Measurements from ENCODE around the gene GEN1.

The GEN1 gene

GRCh38 chr2:17790536-17790935, 36.6 kb downstream of the GEN1 start:
- no peaks in the 10 kb centered on the region for H3K79me2 ChIP-seq (ENCODE audit: insufficient read depth, low read length)
- peaks cover 9% of the 10 kb centered on the region for H3K27me3 ChIP-seq (ENCODE audit: insufficient read depth, low read length, poor library complexity)
- H3K27ac ChIP-seq (ENCODE audit: low read length): no peak overlapping the region
- no peak for TF ChIP-seq CTCF (IDR thresholded peaks at IDR 0.05; ENCODE audit: borderline replicate concordance, extremely low read depth, low read length, poor library complexity, severe bottlenecking)
- TF ChIP-seq EZH2 (IDR thresholded peaks at IDR 0.05; ENCODE audit: borderline replicate concordance, low read depth, low read length, severe bottlenecking): no peak
- no peaks in the 10 kb centered on the region for H3K4me1 ChIP-seq (ENCODE audit: insufficient read depth, low read length)
- no peak overlapping the region for H3K4me2 ChIP-seq (ENCODE audit: insufficient read depth, low read length)
- DNase-seq (no peak), ATAC-seq (ENCODE audit: insufficient read depth, low read depth) (no peak)
- H3K4me3 ChIP-seq (ENCODE audit: low read depth in 1 of 2, low read length in 2 of 2): no peak overlapping the region
- no peaks in the 10 kb centered on the region for H3K9me3 ChIP-seq (ENCODE audit: insufficient read depth, low read length, severe bottlenecking)
- H3K9ac ChIP-seq (ENCODE audit: low read depth, low read length): no peak overlapping the region
- 0 out of 2 replicates have a peak, but pooled peaks cover 3% of the 10 kb centered on the region for H4K20me1 ChIP-seq (ENCODE audit: insufficient read depth, low read length)
- no peak overlapping the region for H2AFZ ChIP-seq (ENCODE audit: low read depth, low read length)
- no peaks in the 10 kb centered on the region for H3K36me3 ChIP-seq (ENCODE audit: insufficient read depth, low read length)

- H3K27me3 ChIP-seq (ENCODE audit: insufficient read depth, low read length, poor library complexity): peaks cover 13% of the 10 kb centered on the region
- no peak for ATAC-seq (ENCODE audit: insufficient read depth, low read depth)
These were observed 37.3 kb downstream of the GEN1 start for GRCh38 chr2:17791121-17791816.

GRCh38 chr2:17791817-17792130, 37.8 kb downstream of the GEN1 start:
- no peaks in the 10 kb centered on the region for H3K79me2 ChIP-seq (ENCODE audit: insufficient read depth, low read length)
- DNase-seq (no peak), ATAC-seq (ENCODE audit: insufficient read depth, low read depth) (no peak)
- H3K4me1 ChIP-seq (ENCODE audit: insufficient read depth, low read length): no peaks in the 10 kb centered on the region
- peaks cover 13% of the 10 kb centered on the region for H3K27me3 ChIP-seq (ENCODE audit: insufficient read depth, low read length, poor library complexity)
- no peak overlapping the region for H3K4me3 ChIP-seq (ENCODE audit: low read depth in 1 of 2, low read length in 2 of 2)
- no peak for TF ChIP-seq EZH2 (IDR thresholded peaks at IDR 0.05; ENCODE audit: borderline replicate concordance, low read depth, low read length, severe bottlenecking)
- no peak for TF ChIP-seq CTCF (IDR thresholded peaks at IDR 0.05; ENCODE audit: borderline replicate concordance, extremely low read depth, low read length, poor library complexity, severe bottlenecking)
- 0 out of 2 replicates have a peak, but pooled peaks cover 2% of the 10 kb centered on the region for H4K20me1 ChIP-seq (ENCODE audit: insufficient read depth, low read length)
- no peak overlapping the region for H3K27ac ChIP-seq (ENCODE audit: low read length)
- H2AFZ ChIP-seq (ENCODE audit: low read depth, low read length): no peak overlapping the region
- H3K9me3 ChIP-seq (ENCODE audit: insufficient read depth, low read length, severe bottlenecking): no peaks in the 10 kb centered on the region
- no peaks in the 10 kb centered on the region for H3K36me3 ChIP-seq (ENCODE audit: insufficient read depth, low read length)
- no peak overlapping the region for H3K4me2 ChIP-seq (ENCODE audit: insufficient read depth, low read length)
- no peak overlapping the region for H3K9ac ChIP-seq (ENCODE audit: low read depth, low read length)

More at GRCh38 chr2:17791121-17791816, 37.3 kb downstream of the GEN1 start:
- no peaks in the 10 kb centered on the region for H3K4me1 ChIP-seq (ENCODE audit: insufficient read depth, low read length)
- H2AFZ ChIP-seq (ENCODE audit: low read depth, low read length): no peak overlapping the region
- H3K9ac ChIP-seq (ENCODE audit: low read depth, low read length): no peak overlapping the region
- H3K36me3 ChIP-seq (ENCODE audit: insufficient read depth, low read length): no peaks in the 10 kb centered on the region
- H3K79me2 ChIP-seq (ENCODE audit: insufficient read depth, low read length): no peaks in the 10 kb centered on the region
- no peak for DNase-seq
- no peak overlapping the region for H3K4me3 ChIP-seq (ENCODE audit: low read depth in 1 of 2, low read length in 2 of 2)
- H3K9me3 ChIP-seq (ENCODE audit: insufficient read depth, low read length, severe bottlenecking): no peaks in the 10 kb centered on the region
- H4K20me1 ChIP-seq (ENCODE audit: insufficient read depth, low read length): 0 out of 2 replicates have a peak, but pooled peaks cover 3% of the 10 kb centered on the region
- no peak overlapping the region for H3K4me2 ChIP-seq (ENCODE audit: insufficient read depth, low read length)
- TF ChIP-seq CTCF (IDR thresholded peaks at IDR 0.05; ENCODE audit: borderline replicate concordance, extremely low read depth, low read length, poor library complexity, severe bottlenecking): no peak
- TF ChIP-seq EZH2 (IDR thresholded peaks at IDR 0.05; ENCODE audit: borderline replicate concordance, low read depth, low read length, severe bottlenecking): no peak
- H3K27ac ChIP-seq (ENCODE audit: low read length): no peak overlapping the region

Measured in DND-41 (cell line).